DOHH2 (cell line): ENCODE measurements around the gene TRPM2.

Experiments
- CTCF ChIP-seq: fragments of 200-600 bp; sonication (generic); IDR thresholded peaks from one replicate; pipeline ENCODE4 v1.5.1; 2014; ENCODE audit warnings: antibody characterized with exemption, mild to moderate bottlenecking, low read depth, low read length; ENCODE audit not compliant: poor library complexity, severe bottlenecking
- EZH2phosphoT487 ChIP-seq: fragments of 200-600 bp; sonication (generic); IDR thresholded peaks from 2 replicates; pipeline ENCODE4 v1.6.1; 2017; ENCODE audit warnings: borderline replicate concordance, mild to moderate bottlenecking, antibody characterized with exemption, low read length, moderate library complexity, mixed read lengths

- TF ChIP-seq CTCF (no peak), EZH2phosphoT487 (no peak)
Measured at GRCh38 chr21:44381874-44382273, 28.5 kb downstream of the TRPM2 start.
